OCI-LY1 (cell line): ENCODE results near the gene OSBPL2.
A peak's percentile ranks its signal among the peaks of the same experiment; 100 is the strongest.

ENCODE experiments used
- H2AFZ ChIP-seq: fragments of 200-600 bp; sonication (generic), shearing (Covaris generic); 2 replicates; pipeline ENCODE4 v1.6.0; 2014; ENCODE audit warnings: antibody characterized with exemption, mild to moderate bottlenecking, low read length
- H3F3A ChIP-seq: fragments of 200-600 bp; sonication (generic), shearing (Covaris generic); 2 replicates; pipeline ENCODE4 v1.6.0; 2014; ENCODE audit warnings: mild to moderate bottlenecking, antibody characterized with exemption, low read length, moderate library complexity; ENCODE audit not compliant: insufficient read depth
- H3K27ac ChIP-seq: fragments of 200-600 bp; sonication (generic); 2 replicates; pipeline ENCODE4 v1.5.1; 2014; ENCODE audit warnings: low read length, mixed run types, mild to moderate bottlenecking, low read depth; ENCODE audit not compliant: poor library complexity, severe bottlenecking
- H3K27me3 ChIP-seq: fragments of 200-600 bp; sonication (generic); 2 replicates; pipeline ENCODE4 v1.6.0; 2014; ENCODE audit warnings: antibody characterized with exemption, mild to moderate bottlenecking, low read length, moderate library complexity; ENCODE audit not compliant: insufficient read depth
- H3K36me3 ChIP-seq: fragments of 200-600 bp; sonication (generic); 2 replicates; pipeline ENCODE4 v1.6.1; 2014; ENCODE audit warnings: mild to moderate bottlenecking, antibody characterized with exemption, low read length, moderate library complexity, mixed read lengths; ENCODE audit not compliant: insufficient read depth
- H3K4me1 ChIP-seq: fragments of 200-600 bp; sonication (generic); 2 replicates; pipeline ENCODE4 v1.5.1; 2014; ENCODE audit warnings: mild to moderate bottlenecking, low read length, moderate library complexity; ENCODE audit not compliant: insufficient read depth, severe bottlenecking
- H3K4me2 ChIP-seq: fragments of 200-600 bp; sonication (generic), shearing (Covaris generic); 2 replicates; pipeline ENCODE4 v1.6.1; 2014; ENCODE audit warnings: low read length
- H3K4me3 ChIP-seq: fragments of 200-600 bp; sonication (generic); 2 replicates; pipeline ENCODE4 v1.5.1; 2014; ENCODE audit warnings: low read length, low read depth, mild to moderate bottlenecking, mixed read lengths; ENCODE audit not compliant: poor library complexity, severe bottlenecking
- H3K79me2 ChIP-seq: fragments of 200-600 bp; shearing (Covaris generic); 2 replicates; pipeline ENCODE4 v1.6.1; 2016; ENCODE audit warnings: mixed run types, low read length, mixed read lengths; ENCODE audit not compliant: insufficient read depth
- H3K9ac ChIP-seq: fragments of 200-600 bp; sonication (generic), shearing (Covaris generic); 2 replicates; pipeline ENCODE4 v1.6.1; 2014; ENCODE audit warnings: mild to moderate bottlenecking, low read length, mixed read lengths
- H3K9me2 ChIP-seq: fragments of 200-600 bp; sonication (generic), shearing (Covaris generic); 2 replicates; pipeline ENCODE4 v1.6.1; 2014; ENCODE audit warnings: low read depth, mild to moderate bottlenecking, low read length, mixed read lengths
- H3K9me3 ChIP-seq: fragments of 200-600 bp; shearing (Covaris generic); 2 replicates; pipeline ENCODE4 v1.6.1; 2014; ENCODE audit warnings: low read length, mixed read lengths
- H4K20me1 ChIP-seq: fragments of 200-600 bp; sonication (generic), shearing (Covaris generic); 2 replicates; pipeline ENCODE4 v1.6.0; 2016; ENCODE audit warnings: mild to moderate bottlenecking, low read length; ENCODE audit not compliant: insufficient read depth
- EZH2 ChIP-seq: fragments of 200-600 bp; sonication (generic), shearing (Covaris generic); IDR thresholded peaks from 2 replicates; pipeline ENCODE4 v1.8.0; 2017; ENCODE audit warnings: borderline replicate concordance, mixed run types, mild to moderate bottlenecking, antibody characterized with exemption, low read length, moderate library complexity, mixed read lengths
- TF ChIP-seq, protein P1 (sequence below): fragments of 200-600 bp; sonication (generic), shearing (Covaris generic); IDR thresholded peaks from 2 replicates; pipeline ENCODE4 v1.5.1; 2017; ENCODE audit warnings: mild to moderate bottlenecking, antibody characterized with exemption, low read length, moderate library complexity, mixed read lengths

OSBPL2 gene

DNA sequence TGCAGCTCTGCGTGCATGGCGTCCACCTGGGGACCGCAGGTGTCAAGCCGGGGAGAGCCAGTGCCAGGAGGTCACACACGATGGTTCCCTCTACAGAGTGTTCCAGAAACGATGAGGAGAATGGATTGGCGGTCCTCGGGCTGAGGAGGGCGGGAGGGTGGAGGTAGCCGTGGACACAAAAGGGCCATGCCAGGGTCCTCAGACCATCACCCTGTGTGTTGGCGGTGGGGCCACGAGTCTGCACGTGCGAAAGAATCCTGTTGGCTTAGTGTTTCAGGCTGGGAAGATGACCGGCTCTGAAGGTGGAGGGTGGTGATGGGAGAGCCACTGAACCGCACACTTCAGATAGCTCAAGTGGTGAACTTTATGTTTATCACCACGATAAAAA lies 31.9 kb upstream of the OSBPL2 start:
- peaks cover 6% of the 10 kb centered on the region for H3K36me3 ChIP-seq
- H3K4me3 ChIP-seq, result no peak overlapping the region
- H3K9ac ChIP-seq, result no peak overlapping the region
- H4K20me1 ChIP-seq, result no peaks in the 10 kb centered on the region
- no peaks in the 10 kb centered on the region for H3K27me3 ChIP-seq
- H3K4me2 ChIP-seq, result no peak overlapping the region
- H3K9me3 ChIP-seq, result no peaks in the 10 kb centered on the region
- H3K4me1 ChIP-seq, result peaks cover 8% of the 10 kb centered on the region
- no peak overlapping the region for H3K27ac ChIP-seq
- no peak for TF ChIP-seq EZH2
- TF ChIP-seq, protein P1, sequence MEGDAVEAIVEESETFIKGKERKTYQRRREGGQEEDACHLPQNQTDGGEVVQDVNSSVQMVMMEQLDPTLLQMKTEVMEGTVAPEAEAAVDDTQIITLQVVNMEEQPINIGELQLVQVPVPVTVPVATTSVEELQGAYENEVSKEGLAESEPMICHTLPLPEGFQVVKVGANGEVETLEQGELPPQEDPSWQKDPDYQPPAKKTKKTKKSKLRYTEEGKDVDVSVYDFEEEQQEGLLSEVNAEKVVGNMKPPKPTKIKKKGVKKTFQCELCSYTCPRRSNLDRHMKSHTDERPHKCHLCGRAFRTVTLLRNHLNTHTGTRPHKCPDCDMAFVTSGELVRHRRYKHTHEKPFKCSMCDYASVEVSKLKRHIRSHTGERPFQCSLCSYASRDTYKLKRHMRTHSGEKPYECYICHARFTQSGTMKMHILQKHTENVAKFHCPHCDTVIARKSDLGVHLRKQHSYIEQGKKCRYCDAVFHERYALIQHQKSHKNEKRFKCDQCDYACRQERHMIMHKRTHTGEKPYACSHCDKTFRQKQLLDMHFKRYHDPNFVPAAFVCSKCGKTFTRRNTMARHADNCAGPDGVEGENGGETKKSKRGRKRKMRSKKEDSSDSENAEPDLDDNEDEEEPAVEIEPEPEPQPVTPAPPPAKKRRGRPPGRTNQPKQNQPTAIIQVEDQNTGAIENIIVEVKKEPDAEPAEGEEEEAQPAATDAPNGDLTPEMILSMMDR, result no peak
- H2AFZ ChIP-seq, result no peak overlapping the region
- no peaks in the 10 kb centered on the region for H3F3A ChIP-seq
- no peaks in the 10 kb centered on the region for H3K9me2 ChIP-seq
- H3K79me2 ChIP-seq, result no peaks in the 10 kb centered on the region

GRCh38 chr20:62208061-62208794 lies 30.1 kb upstream of the OSBPL2 start:
- Histone ChIP-seq H4K20me1 (no peaks in the 10 kb centered on the region), H3K4me3 (no peak overlapping the region), H2AFZ (no peak overlapping the region), H3K79me2 (no peaks in the 10 kb centered on the region), H3K4me2 (no peak overlapping the region), H3K9me2 (no peaks in the 10 kb centered on the region), H3K4me1 (no peaks in the 10 kb centered on the region), H3K27me3 (no peaks in the 10 kb centered on the region), H3K27ac (no peak overlapping the region), H3F3A (no peaks in the 10 kb centered on the region), H3K9me3 (no peaks in the 10 kb centered on the region), H3K9ac (no peak overlapping the region), H3K36me3 (no peaks in the 10 kb centered on the region)
- TF ChIP-seq, protein P1, result no peak
- TF ChIP-seq EZH2, result no peak

GRCh38 chr20:62208795-62209755 lies 29.2 kb upstream of the OSBPL2 start:
- no peaks in the 10 kb centered on the region for H4K20me1 ChIP-seq
- H3K27me3 ChIP-seq, result no peaks in the 10 kb centered on the region
- no peaks in the 10 kb centered on the region for H3K9me3 ChIP-seq
- H3K4me1 ChIP-seq, result no peaks in the 10 kb centered on the region
- no peak overlapping the region for H3K4me2 ChIP-seq
- H3K9ac ChIP-seq, result no peak overlapping the region
- no peak overlapping the region for H3K4me3 ChIP-seq
- H3F3A ChIP-seq, result no peaks in the 10 kb centered on the region
- no peaks in the 10 kb centered on the region for H3K36me3 ChIP-seq
- H2AFZ ChIP-seq, result no peak overlapping the region
- H3K27ac ChIP-seq, result no peak overlapping the region
- H3K79me2 ChIP-seq, result no peaks in the 10 kb centered on the region
- TF ChIP-seq, protein P1, result peak; percentile 30
- no peak for TF ChIP-seq EZH2
- no peaks in the 10 kb centered on the region for H3K9me2 ChIP-seq
